Fibroblast of skin of back (primary cell): Measurements from ENCODE around the gene SCIN.
"Not testable (repeated sequence)": the region's sequence is repeated elsewhere in the genome, so short reads cannot be mapped to it uniquely, and the experiment has no call there.

ENCODE experiments used
- DNase-seq: peaks from one replicate; pipeline ENCODE4 v3.0.0-alpha.2; 2013

The SCIN gene

DNA sequence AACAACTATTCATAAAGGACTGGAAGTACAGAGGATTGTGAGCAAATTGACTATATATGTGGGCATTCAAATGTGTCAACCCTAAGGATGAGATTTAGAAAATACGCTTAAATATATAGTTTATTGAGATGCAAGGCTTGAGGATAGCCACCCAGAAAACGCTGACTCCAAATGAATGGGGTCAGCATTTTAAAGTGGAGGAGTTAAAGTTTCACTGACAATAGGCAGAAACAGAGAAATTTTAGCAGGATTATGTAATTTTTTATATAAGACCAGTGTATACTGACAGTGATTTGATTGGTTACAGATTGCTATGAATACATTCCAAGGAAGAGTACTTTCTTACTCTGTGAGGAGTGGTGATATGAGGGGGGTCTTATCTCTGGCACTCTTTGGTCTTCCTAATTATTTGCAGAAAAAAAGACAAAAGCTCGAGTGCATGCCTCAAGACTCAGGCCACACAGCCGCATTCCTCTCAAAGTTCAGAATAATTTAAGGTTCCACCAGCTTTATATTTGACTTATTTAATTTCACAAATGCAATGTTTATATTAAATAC is 78.3 kb downstream of the SCIN start:
- DNase-seq = no peak

DNA sequence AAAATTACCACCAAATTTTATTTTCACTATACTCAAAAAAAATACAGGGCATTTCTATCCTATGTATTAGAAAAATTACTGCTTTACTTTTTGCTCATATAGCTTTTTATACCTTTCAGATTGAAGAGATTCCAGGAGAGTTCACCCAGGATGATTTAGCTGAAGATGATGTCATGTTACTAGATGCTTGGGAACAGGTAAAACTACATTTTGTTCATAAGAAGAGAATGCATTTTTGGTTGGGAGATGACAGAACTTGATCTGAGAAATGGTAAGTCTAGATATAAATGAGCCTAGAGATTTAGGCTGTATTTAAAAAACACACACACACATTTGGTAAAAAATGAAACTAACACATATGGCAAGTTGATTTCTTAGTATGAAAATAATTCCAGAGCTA is 78.8 kb downstream of the SCIN start:
- DNase-seq = no peak

DNA sequence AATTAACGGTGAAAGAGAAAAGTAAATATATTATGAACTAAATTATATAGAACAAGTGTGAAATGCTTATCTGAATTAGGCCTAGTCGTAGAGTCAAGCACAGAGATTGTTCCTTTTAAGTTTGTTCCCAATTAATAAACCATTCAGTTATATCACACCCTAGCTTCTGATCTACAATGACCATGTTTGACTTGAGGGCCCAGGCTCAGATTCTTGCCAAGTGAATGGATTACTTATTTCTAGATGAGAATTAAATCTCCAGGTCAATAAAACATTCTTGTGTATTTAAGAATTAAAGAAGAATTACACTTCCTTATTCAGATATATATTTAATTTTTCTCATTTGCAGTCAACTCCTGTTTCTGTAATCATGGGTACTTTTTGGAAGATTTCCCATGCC is 79.6 kb downstream of the SCIN start:
- no peak for DNase-seq

DNA sequence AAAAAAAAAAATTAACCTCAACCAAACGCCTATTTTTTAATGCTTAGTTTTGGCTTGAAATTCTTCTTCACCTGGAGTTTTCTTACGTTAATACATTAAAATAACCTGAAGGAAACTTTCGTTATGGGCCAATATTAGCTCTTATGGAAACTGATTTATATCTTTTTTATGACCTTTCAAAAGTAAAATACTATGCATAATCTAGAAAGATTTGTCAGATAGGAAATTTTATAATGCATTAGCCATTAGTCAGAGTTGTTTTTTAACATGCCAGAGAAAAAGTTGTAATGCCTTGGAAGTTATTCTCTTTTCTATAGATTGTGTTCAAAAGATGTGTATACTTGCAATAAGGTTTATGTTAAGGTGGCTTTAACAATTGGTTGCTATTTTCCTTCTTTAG is 82.6 kb downstream of the SCIN start:
- no peak for DNase-seq

DNA sequence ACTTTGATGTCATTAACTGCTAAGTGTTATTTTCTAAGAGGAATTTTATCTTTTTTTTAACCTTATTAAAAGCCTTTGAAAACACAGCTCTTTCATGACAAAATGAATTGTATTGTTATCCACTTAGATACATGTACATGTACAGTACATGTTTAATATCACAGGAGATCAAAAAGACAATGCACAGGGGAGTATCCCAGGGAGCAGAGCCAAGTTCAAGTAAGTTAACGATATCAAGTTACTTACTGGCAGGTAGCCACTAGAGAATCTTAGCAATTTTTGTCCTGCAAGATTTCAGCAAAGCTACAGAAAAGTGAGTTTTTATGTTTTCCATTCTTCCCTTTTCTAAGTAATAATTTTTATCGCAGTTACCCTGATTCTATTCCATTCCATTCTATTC is 83.0 kb downstream of the SCIN start:
- DNase-seq = no peak

DNA sequence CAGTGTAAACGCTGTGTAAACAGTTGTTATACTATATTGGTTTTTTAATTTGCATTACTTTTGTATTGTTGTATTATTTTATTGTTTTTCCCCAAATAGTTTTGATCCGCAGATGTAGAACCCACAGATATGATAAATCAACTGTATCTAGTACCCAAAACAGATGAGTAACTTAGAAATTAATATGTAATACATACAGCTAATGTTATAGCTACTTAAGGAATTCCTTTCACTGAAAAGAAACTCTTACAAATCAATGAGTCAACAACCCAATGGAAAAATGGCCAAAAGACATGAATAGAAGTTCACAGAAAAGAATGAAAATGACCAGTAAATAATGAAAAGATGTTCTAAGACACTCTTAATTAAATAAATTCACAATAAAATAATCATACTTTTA is 84.6 kb downstream of the SCIN start:
- peak; percentile 56 for DNase-seq

DNA sequence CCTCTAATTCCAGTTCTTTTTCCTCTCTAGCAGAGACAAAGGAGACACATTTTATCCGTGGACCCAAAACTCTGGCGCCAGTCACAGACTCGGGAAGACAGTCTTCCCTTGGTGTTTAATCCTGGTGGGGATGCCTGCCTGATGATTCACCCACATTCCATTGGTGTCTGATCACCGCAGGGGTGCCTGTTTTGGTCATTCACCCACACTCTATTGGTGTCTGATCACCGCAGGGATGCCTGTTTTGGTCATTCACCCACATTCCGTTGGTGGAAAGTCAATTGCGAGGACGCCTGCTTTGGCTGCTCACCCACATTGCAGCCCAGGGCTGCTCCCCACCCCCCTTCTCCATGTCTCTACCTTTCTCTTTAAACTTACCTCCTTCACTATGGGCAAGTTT is 89.9 kb downstream of the SCIN start:
- peak; percentile 96 for DNase-seq

DNA sequence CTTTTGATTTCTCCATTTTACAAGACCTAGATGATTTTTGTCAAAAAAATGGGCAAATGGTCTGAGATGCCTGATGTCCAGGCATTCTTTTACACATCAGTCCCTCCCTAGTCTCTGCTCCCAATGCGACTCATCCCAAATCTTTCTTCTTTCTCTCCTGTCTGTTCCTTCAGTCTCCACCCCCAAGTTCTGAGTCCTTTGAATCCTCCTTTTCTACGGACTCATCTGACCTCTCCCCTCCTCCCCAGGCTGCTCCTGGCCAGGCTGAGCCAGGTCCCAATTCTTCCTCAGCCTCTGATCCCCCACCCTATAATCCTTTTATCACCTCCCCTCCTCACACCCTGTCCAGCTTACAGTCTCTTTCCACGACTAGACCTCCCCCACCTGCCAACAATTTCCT is 90.5 kb downstream of the SCIN start:
- not testable (repeated sequence) for DNase-seq

DNA sequence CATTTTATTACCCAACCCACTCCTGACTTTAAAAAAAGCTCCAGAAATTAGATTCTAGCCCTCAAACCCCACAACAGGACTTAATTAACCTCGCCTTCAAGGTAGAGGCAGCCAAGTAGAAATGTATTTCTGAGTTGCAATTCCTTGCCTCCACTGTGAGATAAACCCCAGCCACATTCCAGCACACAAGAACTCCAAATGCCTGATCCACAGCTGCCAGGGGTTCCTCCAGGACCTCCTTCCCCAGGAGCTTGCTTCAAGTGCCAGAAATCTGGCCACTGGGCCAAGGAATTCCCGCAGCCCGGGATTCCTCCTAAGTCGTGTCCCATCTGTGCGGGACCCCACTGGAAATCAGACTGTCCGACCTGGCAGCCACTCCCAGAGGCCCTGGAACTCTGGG is 91.1 kb downstream of the SCIN start:
- no peak for DNase-seq

DNA sequence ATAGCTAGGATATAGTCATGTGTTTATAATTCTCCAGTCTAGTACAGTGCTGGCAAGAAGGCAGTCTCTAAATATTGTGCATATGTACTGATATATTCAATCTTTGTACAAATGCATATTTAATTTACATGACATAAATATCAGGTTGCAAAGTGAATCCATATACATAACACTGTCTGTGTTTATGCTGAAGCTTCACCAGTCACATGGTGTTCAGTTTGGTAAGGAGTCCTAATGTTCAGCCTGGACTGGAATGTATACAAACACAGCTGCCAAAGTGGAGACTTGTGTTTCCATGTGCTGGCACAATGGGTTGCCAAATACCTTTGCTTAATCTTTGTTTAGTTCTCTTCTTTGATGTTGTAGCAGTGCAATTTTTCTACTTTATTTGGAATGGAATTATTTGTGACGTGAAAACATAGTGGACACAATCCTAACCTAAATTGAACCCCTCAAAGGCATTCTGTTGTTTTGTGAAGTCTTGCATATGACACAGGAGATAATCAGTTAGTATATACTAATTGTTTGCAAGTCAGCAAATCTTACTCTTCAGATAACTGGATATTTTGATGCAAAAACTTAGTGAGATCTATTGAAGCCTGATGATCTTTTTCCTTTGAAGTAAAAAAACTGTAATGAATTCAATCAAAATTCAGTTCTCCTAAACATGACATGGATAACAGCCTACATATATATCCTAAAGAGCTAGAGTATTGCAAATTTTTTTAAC is 99.6 kb downstream of the SCIN start:
- DNase-seq = no peak

DNA sequence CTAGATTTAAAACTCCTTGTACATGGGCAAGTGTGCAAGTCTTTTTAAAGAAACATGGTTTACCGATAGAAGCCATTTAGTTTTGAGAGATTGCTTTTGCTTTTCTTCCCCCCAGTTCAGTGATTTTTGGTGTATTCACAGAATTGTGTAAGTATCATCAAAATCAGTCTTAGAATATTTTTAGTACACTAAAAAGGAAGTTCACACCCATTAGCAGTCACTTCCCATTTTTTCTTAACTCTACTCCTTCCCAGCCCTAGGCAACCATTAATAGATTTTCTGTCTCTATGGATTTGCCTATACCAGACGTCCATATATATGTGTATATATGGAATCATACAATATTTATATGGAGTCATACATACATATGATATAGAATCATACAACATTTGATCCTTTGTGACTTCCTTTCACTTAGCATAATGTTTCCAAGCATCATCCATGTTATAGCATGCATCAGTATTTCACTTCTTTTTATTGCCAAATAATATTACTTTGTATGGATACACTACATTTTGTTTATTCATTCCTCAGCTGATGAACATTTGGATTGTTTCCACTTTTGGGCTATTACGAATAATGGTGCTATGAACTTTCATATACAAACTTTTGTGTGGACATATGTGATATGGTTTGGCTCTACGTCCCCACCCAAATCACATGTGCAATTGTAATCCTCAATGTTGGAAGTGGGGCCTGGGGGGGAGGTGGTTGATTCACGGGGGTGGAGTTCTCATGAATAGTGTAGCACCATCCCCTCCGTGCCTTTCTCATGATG is 100.4 kb downstream of the SCIN start:
- no peak for DNase-seq

DNA sequence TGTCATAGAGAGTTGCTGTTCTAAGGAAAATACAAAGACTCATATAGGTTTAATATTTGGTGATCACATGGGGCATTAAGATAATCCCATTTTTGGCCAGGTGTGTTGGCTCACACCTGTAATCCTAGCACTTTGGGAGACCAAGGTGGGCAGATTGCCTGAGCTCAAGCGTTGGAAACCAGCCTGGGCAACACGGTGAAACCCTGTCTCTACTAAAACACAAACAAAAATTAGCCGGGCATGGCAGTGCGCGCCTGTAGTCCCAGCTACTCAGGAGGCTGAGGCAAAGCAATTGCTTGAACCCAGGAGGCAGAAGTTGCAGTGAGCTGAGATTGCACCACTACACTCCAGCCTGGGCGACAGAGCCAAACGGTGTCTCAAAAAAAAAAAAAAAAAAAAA is 102.9 kb downstream of the SCIN start:
- not testable (repeated sequence) for DNase-seq

DNA sequence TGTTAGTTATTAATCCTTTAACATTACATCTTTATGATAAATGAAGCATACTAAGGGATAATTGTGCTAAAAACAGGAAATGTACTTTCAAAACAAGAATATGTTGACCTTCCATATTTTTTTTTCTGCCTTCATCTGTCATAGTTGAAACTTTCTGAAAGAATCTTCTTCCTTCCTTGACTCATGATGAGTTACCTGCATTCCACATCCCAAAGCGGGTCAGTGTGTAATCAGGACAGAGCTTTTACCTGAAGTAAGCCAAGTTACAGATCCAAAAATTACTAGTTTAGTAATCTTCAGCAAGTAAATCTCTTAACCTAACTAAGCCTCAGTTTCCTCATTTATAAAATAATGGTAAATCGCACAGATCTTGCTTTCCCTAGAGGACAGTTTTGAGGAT is 103.5 kb downstream of the SCIN start:
- DNase-seq = no peak

DNA sequence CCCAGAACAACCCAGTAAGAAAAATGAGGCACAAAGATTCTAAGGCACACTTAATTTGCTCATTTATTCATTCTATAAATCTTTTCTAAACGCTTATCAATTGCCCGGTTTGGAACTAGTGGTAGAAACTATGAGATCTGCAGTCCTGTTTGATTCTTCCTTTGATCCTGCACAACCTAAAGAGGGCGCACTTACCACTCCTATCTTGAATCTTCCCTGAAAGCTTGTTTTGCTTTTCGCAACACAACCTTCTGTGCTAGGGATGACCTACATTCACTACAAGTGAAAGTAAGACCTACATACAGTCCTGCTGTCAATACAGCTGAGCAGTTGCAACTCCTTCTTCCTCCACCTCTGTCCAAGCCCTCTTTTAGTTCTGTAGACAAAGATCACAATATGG is 104.3 kb downstream of the SCIN start:
- DNase-seq = no peak

DNA sequence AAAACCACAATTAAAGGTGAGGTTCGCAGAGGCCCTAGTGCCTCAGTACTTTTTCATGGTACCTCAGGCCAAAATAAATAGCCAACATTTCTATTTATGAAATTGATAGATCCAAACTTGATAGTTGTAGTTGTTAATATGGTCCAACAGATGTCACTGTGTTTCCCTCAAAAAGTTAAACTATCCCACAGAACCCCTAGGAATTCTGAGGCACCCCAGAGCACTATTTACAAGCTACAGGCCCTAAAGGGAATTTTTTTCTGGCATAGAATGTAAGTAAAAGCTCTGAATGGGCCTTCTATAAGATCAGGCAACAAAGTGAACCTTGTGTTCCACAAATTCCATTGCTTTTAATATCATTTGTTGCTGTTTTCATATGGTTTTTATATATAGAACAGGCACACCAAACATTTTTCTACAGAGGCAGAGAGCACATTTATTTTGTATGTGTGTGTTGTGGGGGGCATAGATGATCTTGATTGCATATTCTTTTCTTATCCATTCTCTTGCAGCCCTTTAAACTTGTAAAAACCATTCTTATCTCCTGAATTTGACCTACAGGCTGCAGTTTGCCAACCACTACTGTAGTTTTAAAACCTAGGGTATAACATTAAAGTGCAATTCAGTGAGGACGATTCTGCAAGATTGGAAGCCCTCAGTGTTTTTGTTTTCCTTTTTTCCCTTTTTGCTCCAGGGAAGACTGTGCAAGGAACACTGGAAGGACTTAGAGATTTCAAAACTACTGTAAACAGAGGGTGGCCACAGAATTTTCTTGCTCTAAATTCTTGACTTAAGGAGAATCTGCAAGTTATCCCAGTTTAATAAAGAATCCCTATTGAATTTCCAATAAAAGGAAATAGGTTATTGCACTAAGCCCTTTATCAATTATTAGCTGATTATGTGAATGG is 113.4 kb downstream of the SCIN start:
- DNase-seq = no peak

DNA sequence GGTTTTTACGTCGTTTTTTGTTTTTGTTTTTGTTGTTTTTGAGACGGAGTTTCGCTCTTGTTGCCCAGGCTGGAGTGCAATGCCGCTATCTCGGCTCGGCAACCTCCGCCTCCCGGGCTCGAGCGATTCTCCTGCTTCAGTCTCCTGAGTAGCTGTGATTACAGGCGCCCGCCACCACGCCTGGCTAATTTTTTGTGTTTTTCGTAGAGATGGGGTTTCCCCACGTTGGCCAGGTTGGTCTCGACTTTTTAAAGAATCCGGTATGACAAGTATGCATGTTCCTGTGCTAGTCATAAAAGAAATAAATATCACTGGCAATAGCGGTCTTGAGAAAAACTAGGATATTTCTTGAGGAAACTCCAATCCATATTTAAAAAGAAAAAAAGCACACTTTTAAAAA is 114.2 kb downstream of the SCIN start:
- DNase-seq = no peak

DNA sequence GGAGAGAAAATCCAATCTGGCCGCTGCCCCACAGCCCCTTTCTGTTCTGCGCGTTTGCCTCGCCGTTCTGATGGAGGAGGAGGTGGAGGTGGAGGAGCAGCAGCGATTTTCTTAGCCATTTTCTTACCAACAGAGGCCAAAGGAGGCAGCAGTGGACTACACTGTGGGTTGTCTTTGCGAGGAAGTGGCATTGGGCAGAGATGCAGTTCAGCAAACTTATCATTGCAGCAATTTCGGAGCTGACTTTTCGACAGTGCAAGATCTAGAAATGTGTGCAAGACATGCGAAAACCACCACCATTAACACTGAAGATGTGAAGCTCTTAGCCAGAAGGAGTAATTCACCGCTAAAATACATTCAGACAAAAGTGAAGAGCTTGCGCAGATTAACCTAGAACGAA is 115.0 kb downstream of the SCIN start:
- DNase-seq = peak; percentile 41

DNA sequence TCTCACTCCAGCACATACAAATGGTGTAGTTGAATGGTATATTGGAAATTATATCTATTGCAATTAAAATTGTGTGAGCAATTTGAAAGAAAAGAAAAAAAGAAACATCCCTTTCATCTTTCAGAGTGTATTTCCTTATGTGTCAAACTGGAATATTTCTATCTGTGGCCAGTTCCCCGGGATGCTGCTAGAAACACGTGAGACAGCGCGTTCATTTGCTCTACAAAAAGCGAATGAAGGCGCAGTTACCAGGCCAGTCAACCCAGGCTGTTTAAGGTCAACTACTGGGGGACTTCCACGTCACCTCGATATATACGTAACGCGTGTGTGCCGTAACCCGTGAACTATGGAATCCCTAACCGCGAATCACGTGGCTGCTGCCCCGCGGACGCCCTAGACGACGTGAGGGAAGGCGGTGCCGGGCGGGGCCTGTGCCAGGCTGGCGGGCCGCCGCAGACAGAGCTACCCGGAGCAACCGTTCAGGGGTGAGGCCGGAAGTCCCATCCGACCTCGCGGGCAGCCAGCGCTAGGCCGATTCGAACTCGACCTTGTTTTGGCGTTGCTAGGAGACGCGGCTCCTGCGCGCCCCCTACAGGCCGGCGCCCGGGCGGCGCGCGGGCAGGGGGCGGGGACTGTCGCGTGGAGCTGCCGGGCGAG is 115.8 kb downstream of the SCIN start:
- peak; percentile 90 for DNase-seq

DNA sequence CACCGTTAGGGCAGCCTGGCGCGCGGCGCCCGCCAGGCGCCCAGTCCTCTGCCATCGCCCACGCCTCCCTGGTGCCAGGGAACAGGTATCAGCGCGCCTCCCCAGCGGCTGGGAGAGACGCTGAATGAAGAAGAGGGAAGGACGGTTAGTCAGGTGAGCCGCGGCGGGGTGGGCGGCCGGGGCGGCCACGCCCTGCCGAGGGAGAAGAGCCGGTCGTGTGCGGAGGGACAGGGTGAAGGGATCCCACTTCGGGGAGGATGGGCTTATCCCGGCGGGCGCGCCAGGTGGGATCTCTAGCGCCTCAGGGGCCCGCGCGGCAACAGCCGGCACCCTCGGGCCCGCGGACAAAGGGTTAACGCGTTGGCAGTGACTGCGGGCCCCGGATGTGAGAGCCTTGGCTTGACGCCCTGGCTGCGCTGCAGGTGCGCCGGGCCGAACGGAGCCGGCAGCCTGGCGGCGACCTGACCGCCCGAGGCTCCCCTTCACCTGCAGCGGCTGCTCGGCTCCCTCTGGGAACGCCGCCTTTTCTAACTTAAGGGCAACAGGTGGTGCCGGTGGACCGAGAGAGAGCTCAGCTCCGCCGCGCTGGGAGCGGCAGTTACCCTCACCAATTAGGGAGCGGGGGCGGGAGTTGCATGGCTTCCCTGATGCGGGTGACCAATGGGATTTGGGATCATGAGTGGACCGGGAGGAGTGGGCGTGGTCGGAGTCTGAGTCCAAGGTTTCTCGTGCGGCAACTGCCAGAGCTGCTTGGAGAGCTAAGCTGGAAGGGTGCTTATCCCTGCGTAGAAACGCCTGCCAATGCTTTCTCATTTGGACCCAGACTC is 116.6 kb downstream of the SCIN start, which contains the start of gene ARL4A:
TSS of gene ARL4A (plus strand) at position 743 of the 827 bp plus-strand sequence. CDS start 622 bp downstream, outside the sequence.
- peak; percentile 96 for DNase-seq

DNA sequence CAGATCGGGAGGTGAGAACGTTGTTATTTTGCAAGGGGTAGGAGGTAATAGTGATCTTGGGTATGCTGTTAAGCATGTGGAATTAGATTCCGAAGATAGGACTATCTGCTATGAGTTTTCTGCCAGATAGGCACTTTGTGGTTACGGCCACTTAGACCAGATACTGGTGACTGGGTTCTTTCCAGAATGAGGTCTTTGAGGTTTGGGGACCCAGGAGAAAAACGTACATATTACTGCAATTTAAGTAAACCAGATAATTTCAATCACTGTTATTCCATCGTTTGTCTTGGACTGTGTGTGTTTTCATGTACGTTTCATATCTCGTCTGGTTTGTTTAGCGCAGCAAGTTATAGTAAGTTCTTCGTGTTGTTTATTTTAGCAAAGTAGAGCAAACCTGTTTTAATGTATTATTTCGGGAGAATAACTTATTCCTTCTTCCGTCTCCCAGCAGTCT is 117.2 kb downstream of the SCIN start:
- DNase-seq = no peak
